ENCODE results near the gene PRKAG3. TPM values are rescaled to one million over a fixed set of nuclear protein-coding genes. Genes with fewer than 3 reads are reported as not detected.

PRKAG3 gene
- total RNA-seq, 1 donor from 2014 or later, result not detected

GRCh38 chr2:218781691-218782527 lies 49.7 kb downstream of the PRKAG3 start, which contains the start of gene CYP27A1:
TSS of gene CYP27A1 (plus strand) at chr2:218782147. CDS start at chr2:218782183, 36 bp downstream.
- TF ChIP-seq, protein P1, sequence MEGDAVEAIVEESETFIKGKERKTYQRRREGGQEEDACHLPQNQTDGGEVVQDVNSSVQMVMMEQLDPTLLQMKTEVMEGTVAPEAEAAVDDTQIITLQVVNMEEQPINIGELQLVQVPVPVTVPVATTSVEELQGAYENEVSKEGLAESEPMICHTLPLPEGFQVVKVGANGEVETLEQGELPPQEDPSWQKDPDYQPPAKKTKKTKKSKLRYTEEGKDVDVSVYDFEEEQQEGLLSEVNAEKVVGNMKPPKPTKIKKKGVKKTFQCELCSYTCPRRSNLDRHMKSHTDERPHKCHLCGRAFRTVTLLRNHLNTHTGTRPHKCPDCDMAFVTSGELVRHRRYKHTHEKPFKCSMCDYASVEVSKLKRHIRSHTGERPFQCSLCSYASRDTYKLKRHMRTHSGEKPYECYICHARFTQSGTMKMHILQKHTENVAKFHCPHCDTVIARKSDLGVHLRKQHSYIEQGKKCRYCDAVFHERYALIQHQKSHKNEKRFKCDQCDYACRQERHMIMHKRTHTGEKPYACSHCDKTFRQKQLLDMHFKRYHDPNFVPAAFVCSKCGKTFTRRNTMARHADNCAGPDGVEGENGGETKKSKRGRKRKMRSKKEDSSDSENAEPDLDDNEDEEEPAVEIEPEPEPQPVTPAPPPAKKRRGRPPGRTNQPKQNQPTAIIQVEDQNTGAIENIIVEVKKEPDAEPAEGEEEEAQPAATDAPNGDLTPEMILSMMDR (IDR thresholded peaks at IDR 0.05; ENCODE audit: insufficient read depth, low read length, severe bottlenecking), result no peak
- DNase-seq (ENCODE audit: low read depth) (no peak), FAIRE-seq (no peak)
- Histone ChIP-seq H3K27me3 (ENCODE audit: control insufficient read depth, insufficient read depth, low read length) (no peaks in the 10 kb centered on the region), H3K4me3 (ENCODE audit: low read depth, low read length) (peak within 1 kb of the TSS; percentile 39), H3K36me3 (ENCODE audit: control insufficient read depth, insufficient read depth, low read length) (no peaks in the 10 kb centered on the region)

DNA sequence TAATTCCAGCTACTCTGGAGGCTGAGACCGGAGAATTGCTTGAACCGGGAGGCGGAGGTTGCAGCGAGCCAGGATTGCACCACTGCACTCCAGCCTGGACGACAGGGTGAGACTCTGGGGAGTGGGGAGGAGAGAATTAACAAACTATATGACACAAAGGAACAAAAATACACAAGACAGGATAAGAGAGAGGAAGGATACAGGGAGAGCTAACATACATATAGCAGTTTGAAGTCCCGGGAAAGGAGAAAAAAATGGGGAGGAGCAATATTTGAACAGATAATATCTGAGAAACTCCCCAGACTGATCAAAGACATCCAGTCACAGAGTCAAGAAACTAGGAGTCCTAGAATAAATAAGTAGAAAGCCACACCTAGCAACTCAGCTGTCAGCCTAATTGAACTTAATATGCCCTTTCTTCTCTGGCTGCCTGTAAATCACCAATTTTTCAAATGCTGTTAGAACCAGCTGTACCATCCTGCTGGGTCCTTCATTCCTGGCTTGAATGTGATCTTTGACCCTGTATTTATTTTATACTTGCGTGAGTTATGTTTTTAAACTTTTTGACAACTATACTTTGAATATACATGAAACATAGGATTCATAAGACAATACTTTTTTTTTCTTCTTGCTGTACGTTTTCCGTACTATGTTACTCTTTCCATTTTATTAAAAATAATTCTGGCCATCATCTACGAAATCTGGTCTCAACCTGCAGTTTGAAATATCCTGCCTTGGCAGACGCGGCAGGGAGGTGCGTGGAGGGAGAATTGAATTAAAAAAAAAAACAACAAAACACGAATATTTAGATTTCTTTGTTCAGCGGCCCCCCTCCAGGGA lies 50.5 kb downstream of the PRKAG3 start:
- TF ChIP-seq, protein P1 (IDR thresholded peaks at IDR 0.05; ENCODE audit: insufficient read depth, low read length, severe bottlenecking), result no peak
- DNase-seq (ENCODE audit: low read depth) (no peak), FAIRE-seq (no peak)
- Histone ChIP-seq H3K27me3 (ENCODE audit: control insufficient read depth, insufficient read depth, low read length) (no peaks in the 10 kb centered on the region), H3K36me3 (ENCODE audit: control insufficient read depth, insufficient read depth, low read length) (no peaks in the 10 kb centered on the region), H3K4me3 (ENCODE audit: low read depth, low read length) (peak overlapping the region; percentile 39)

DNA sequence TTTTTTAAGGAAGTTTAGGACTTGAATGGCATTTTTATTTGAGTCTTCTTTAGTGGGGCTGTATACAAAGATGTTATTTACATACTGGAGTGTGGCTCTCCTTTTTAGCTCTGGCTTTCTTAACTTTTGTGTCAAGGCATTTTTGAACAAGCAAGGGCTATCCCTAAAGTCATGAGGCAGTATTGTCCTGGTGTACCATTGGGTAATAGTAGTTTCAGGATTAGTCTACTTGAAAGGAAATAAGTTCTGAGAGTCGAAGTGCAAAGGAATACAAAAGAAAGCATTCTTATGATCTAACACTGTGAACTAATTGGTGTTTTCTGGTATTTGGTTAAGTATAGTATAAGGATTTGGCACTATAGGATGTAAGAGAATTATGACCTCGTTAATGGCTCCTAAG lies 51.6 kb downstream of the PRKAG3 start:
- TF ChIP-seq, protein P1 (IDR thresholded peaks at IDR 0.05; ENCODE audit: insufficient read depth, low read length, severe bottlenecking), result no peak
- Histone ChIP-seq H3K27me3 (ENCODE audit: control insufficient read depth, insufficient read depth, low read length) (no peaks in the 10 kb centered on the region), H3K36me3 (ENCODE audit: control insufficient read depth, insufficient read depth, low read length) (no peaks in the 10 kb centered on the region), H3K4me3 (ENCODE audit: low read depth, low read length) (no peak overlapping the region)
- DNase-seq (ENCODE audit: low read depth), result no peak
- FAIRE-seq, result no peak

- TF ChIP-seq, protein P1 (IDR thresholded peaks at IDR 0.05; ENCODE audit: insufficient read depth, low read length, severe bottlenecking), result no peak
- H3K4me3 ChIP-seq (ENCODE audit: low read depth, low read length), result no peak overlapping the region
- DNase-seq (ENCODE audit: low read depth) (peak; percentile 17), FAIRE-seq (no peak)
- no peaks in the 10 kb centered on the region for H3K27me3 ChIP-seq (ENCODE audit: control insufficient read depth, insufficient read depth, low read length)
- H3K36me3 ChIP-seq (ENCODE audit: control insufficient read depth, insufficient read depth, low read length), result no peaks in the 10 kb centered on the region
These were observed 54.2 kb downstream of the PRKAG3 start for GRCh38 chr2:218777276-218777990.

DNA sequence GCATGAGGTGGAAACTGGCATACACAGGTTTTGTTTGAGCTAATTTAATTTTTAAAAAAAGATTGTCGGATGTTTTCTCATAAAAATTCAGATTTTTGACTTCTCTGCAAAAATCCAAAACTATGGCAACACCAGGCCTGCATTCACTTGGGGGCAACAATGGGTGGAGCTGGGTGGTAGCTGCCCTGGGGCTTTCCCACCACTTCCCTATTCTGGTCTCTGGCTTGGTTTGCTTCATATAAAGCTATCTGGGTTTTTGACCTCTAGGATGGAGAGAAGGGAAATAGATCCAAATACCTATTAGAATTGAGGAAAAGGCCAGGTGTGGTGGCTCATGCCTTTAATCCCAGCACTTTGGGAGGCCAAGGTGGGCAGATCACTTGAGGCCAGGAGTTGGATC lies 55.1 kb downstream of the PRKAG3 start:
- DNase-seq (ENCODE audit: low read depth) (no peak), FAIRE-seq (no peak)
- H3K36me3 ChIP-seq (ENCODE audit: control insufficient read depth, insufficient read depth, low read length), result no peaks in the 10 kb centered on the region
- no peak overlapping the region for H3K4me3 ChIP-seq (ENCODE audit: low read depth, low read length)
- H3K27me3 ChIP-seq (ENCODE audit: control insufficient read depth, insufficient read depth, low read length), result no peaks in the 10 kb centered on the region
- TF ChIP-seq, protein P1 (IDR thresholded peaks at IDR 0.05; ENCODE audit: insufficient read depth, low read length, severe bottlenecking), result no peak
